IPS DF 4.7 (cell line): ENCODE results near the gene ISG15.

Experiments used
- DNase-seq: peaks from one replicate; pipeline ENCODE4 v3.0.0-alpha.2; 2013; ENCODE audit warnings: low spot score; ENCODE audit errors: extremely low read depth

ISG15 gene

GRCh38 chr1:1059494-1060280 is 46.4 kb downstream of the ISG15 start:
- no peak for DNase-seq

- no peak for DNase-seq
Measured at GRCh38 chr1:1060281-1061000, 47.1 kb downstream of the ISG15 start.

- no peak for DNase-seq
Measured at GRCh38 chr1:1061682-1062345, 48.5 kb downstream of the ISG15 start.

GRCh38 chr1:1062348-1063163 is 49.3 kb downstream of the ISG15 start:
- no peak for DNase-seq

DNA sequence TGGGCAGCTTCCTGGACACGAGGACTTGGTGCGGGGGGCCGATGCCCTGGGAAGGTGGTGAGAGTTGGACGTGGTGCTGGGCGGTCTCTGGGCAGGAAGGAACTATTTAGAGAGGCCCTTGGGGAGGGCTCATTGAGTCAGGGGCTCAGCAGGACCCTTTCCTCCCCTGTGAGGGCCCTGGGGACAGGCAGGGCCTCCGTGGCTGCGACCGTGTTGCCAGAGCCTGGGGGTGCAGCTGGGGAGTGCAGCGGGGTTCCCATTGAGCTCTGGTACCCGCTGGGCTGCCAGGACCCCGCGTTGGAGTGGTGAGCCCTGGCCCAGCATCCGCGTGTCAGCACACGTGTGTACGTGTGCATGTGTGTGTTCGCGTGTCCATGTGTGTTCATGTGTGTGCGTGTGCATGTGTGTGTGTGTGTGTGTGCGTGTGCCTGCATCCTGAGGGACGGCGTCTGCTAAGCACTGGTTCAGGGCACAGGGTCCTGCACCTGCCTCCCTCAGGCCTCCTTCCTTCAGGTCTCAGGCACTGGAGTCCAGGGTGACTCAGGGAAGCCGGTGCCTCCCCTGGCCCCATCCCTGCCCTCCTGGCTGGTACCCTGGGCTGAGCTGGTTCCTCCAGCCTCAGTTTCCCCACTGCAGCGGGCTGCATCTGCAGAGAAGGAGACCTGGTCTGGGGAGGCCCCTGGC is 50.1 kb downstream of the ISG15 start:
- DNase-seq: no peak
